Raji (cell line): ENCODE data around the gene EXOC1.
A peak's percentile ranks its signal among the peaks of the same experiment; 100 is the strongest.

Experiments
- POLR2A ChIP-seq: IDR thresholded peaks from 2 replicates; pipeline ENCODE4 v1.6.1; 2011; ENCODE audit warnings: low read depth, low read length, control low read depth; ENCODE audit not compliant: insufficient read depth

The EXOC1 gene

DNA sequence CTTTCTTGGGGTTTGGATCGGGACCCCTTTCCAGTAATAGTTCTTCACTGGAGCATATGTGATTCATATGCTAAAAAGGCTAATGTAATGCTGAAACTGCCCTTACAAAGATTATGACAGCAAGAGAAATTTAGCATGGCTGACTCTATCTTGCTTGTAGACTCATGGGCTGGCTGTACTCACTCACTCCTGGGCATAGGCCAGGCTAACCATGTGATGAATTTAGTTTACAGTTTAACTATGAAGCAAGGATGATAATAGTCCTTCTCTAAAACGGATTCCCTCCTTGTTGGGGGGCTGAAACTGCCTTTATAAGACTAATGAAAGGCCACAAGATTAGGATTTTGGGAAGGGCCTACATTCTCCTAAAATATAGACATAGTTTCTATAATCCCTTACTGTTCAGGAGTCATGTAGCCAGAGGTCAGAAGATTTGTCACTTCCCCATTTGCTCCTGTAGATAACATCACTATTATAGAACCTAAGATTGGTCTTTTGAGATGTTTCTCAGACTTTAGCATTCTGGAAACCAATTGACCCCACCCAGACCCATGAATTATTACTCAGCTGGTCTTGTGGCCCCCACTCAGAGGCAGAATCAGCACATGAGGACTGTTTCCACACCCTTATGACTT, 74.5 kb downstream of the EXOC1 start:
- no peak for TF ChIP-seq POLR2A

DNA sequence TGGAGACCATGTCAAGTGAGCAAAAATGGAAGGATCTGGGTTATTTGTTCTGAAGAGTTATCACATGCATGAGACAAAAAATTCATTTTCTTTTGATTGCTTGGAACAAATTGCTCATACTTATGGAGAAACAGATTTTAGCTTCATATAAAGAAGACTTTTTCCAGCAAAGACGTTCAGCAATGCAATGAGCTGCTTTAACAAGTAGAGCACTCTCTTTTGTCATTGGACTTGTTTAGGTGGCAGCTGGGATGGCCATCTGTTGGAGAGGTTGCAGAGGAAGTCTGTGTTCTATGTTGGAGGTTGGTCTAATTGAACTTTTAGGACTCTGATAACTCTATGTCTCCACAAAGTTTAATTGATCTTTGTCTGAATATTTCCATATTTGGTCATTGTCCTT, 75.4 kb downstream of the EXOC1 start:
- TF ChIP-seq POLR2A: no peak

DNA sequence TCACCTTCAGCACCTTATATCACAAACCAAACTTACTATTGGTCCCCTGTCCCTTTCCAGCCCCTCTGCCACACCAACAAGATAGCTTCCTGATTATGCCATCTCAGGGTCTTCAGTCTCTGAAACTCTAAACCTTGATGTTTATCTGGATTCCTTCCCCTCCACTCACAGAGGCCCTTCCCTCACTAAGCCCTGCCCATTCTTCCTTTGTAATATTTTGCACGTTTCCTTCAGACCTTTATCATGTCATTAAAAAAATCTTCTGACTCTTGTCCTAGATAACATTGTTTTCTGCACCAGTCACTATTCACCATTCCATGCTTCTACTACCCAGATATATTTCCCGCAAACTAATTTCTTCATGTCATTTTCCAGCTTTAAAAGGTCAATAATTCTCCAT, 77.6 kb downstream of the EXOC1 start:
- no peak for TF ChIP-seq POLR2A

DNA sequence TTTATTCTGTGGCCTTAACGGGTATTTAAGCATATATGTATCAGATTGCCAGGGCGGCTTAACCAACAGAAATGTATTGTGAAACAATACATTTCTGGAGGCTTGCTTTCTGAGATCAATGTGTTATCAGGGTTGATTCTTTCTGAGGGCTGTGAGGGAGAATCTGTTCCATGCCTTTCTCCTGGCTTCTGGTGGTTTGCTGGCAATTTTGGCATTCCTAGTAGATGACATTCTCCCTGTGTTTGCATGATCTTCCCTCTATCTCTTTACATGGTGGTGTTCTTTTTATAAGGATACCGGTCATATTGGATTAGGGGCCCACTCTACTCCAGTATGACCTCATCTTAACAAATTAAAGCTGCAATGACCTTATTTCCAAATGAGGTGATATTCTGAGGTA, 78.4 kb downstream of the EXOC1 start:
- TF ChIP-seq POLR2A: no peak

GRCh38 chr4:55932511-55932910, 79.1 kb downstream of the EXOC1 start:
- no peak for TF ChIP-seq POLR2A

GRCh38 chr4:55933611-55934010, 80.2 kb downstream of the EXOC1 start:
- TF ChIP-seq POLR2A: no peak

GRCh38 chr4:55938481-55938880, 85.0 kb downstream of the EXOC1 start:
- no peak for TF ChIP-seq POLR2A

DNA sequence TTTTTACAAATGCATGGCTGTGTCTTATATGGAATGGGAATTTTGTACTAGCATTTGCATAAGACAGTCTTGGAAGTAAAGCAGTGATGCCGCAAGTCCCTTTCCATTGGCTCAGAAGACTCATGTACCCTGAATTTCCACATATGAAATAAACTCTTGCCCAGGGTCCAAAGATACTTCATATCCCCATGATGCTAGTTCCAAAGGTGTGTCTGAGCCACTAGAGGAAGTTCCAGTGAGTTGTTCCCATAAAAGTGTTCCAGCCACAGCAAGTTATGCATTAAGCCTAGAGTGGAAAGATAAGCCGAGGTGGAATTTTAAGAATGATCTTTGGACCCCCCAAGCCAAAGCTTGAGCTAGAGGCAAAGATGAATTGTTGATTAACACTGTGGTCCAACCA, 86.0 kb downstream of the EXOC1 start:
- TF ChIP-seq POLR2A: no peak

DNA sequence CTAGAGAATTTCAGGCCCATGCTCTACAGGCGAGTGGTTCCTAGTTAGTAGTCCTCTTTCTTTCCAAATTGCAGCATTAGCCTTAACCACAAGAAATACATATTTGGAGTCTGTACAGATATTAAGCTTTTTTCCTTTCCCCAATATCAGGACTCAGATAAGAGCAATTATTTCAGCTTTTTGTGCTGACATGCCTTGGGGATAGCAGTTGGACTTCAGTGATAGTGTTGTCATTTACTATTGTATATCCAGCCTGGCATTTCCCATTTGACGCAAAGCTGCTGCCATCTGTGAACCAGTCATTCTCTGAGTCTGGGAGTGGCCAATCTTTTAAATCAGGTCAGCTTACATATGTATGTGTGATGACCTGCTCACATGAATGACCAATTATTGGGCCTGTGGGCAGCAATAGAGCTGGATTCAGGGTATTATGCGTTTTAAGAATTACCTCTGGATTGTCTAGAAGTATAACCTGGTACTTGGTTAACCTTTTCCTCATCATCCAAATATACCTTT, 88.5 kb downstream of the EXOC1 start:
- no peak for TF ChIP-seq POLR2A

DNA sequence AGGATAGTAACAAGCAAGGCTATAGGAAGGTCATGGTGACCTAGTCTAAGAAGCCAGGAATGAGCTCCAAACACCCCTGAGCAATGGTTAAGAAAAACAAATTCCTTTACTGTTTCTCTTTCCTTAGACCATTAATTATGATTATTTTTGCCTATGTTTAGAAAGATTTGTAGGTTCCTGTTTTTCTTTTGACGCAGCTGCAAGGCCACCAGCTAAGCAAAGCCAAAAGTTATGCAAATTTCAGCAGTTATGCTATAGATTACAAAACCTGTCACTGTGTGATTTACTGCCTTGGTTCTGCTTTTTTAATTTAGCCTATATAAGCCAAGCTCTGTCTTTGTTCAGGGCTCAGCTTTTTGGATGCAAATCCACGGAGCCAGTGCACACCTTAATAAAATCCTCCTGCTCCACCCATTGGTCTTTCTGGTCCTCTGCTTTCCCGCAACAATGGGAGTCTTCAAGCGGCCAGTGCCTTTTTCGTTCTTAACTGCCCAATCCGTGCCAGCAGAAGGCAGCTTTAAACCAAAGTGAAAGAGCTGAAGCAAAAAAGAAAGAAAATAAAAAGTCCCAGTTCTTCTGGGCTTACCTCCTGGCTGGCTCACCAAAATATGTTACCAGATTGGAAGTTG, 93.9 kb downstream of the EXOC1 start:
- TF ChIP-seq POLR2A: 0 out of 2 replicates have a peak, but pooled peaks have one; percentile 24

DNA sequence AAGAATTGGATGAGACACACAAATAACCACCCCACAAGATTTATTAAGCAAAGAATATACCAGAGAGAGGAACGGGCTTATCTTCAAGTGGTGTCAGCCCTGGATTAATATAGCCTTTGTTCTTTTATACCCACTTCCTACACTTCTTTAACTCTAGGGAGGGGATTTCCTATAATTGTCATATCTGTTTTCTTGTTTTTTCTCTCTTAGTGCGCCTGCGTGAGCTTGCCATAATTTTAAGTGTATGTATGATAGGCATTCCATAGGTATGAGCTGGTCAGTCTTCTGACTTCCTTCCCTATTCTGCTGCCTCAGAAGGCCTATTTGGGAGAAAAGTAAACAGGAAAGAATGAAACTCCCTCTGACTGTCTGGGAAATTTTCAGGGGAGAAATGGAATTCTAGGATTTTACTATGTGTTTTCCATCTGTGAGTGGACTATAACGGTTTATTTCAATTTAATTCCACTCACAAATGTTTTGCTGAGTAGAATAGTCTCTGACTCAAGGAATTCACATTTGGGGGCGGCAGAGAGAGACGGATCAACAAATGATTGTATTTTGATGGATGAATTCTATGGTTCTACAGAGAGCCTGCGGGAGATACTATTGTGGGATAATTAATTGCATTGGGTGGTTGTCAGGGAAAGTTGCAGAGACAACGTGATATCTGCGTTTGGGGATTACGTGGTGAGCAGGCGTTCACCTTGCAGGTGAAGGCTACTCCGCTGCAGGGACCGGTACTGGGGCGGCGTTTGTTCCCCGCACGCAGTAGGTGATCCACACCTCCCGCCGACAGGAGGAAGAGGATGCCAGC, 94.7 kb downstream of the EXOC1 start:
- no peak for TF ChIP-seq POLR2A

DNA sequence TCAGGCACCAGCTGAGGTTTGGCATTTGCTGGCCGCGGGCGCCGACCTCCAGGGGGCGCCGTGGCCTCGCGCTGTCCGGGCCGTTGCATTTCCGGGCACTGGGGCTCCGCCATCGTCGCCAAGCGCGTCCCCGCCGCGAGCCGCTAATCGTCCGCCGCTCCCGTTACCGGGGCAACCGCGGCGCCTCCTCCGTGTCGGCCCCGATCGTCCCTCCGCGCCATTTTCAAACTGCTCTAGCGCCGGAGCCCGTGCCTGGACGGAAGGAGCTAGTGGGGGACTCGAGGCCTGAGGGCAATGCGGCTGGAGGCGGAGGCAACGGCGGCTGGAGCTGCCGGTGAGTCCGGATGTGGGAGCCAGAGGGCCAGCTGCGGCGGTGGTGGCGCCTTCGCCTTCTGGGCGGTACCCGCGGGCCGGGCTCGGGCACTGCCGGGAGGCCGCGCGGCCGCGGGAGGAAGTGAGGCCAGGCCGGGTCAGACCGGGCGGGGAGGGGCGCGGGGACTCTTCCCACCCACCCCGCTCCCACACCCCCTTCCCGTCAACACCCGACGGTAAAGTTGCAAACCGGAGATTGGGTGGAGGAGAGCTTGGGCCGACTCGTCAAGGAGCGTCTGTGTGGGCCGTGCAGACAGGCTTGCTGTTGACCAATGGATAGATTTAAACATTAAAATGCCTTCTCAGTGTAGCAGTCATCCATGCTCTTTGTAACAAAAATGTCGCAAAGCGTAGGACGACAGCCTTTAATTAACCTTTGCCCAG, 95.5 kb downstream of the EXOC1 start, which contains the start of gene CEP135:
CEP135 (plus strand) TSS at position 220 of the 756 bp plus-strand sequence. CDS start 3,186 bp downstream, outside the sequence.
- peak; percentile 86 for TF ChIP-seq POLR2A

DNA sequence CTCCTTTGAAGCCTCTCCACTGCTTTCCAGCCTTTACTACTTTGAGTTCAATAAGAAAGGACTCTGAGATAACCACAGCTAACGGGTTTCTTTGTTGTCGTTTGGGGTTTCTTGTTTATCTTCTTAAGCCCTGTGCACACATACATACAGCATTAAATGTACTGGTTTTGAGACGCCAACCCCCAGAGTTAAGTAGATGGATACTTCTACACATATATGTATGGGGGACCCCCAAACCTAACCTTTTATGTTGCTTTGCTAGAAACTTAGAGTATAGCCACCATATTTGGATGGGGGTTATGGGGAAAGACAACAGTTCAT, 96.0 kb downstream of the EXOC1 start:
- TF ChIP-seq POLR2A: no peak

DNA sequence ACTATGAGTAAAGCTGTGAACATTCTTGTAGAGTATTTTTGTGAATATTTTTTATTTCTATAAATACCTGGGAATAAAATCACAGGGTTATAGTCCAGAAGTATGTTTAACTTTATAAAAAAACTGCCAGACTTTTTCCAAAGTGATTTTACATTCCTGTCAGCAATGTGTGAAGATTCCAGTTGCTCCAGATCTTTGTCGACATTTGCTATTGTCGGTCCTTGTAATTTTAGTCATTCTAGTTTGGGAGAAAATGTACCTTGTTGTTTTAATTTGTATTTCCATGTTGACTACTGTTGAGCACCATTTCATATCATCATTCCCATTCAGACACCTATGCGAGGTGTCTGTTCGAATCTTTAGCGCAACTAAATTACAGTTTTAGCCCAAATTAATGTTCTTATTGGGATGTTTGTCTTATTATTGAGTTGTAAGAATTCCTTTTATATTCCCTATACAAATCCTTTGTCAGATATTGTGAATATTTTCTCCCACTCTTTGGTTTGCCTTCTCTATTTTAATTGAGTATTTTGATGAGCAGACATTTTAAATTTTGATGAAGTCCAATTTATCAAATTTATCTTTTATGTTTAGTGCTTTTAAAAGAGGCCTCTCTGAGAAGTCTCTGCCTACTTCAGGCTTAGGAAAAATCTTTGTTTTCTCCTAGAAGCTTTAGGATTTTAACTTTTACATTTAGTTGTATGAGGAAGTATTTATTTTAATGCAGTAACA, 97.9 kb downstream of the EXOC1 start:
- TF ChIP-seq POLR2A: no peak
